ENCODE results near the gene SELPLG. TPM values are rescaled to one million over a fixed set of nuclear protein-coding genes. Genes with fewer than 3 reads are reported as not detected.

The SELPLG gene
- total RNA-seq, result 0.39 and 0.51 TPM in 2 replicates
- long read RNA-seq, result 0 reads

GRCh38 chr12:108633534-108634248 is at the start of gene SELPLG:
Gene SELPLG (minus strand): TSS chr12:108633894. CDS start chr12:108624307, 9,587 bp downstream.
- Mint-ChIP-seq H3K4me3 (peak within 1 kb of the TSS; percentile 19), H3K4me1 (peaks cover 47% of the 10 kb centered on the region), H3K27me3 (ENCODE audit: low read depth) (peaks cover 3% of the 10 kb centered on the region), H3K9me3 (no peaks in the 10 kb centered on the region), H3K36me3 (ENCODE audit: low read depth) (no peaks in the 10 kb centered on the region), H3K27ac (ENCODE audit: unreplicated experiment) (peak within 1 kb of the TSS; percentile 50)
- DNase-seq (ENCODE audit: low read depth, low spot score), result no peak
- TF ChIP-seq, protein P1, sequence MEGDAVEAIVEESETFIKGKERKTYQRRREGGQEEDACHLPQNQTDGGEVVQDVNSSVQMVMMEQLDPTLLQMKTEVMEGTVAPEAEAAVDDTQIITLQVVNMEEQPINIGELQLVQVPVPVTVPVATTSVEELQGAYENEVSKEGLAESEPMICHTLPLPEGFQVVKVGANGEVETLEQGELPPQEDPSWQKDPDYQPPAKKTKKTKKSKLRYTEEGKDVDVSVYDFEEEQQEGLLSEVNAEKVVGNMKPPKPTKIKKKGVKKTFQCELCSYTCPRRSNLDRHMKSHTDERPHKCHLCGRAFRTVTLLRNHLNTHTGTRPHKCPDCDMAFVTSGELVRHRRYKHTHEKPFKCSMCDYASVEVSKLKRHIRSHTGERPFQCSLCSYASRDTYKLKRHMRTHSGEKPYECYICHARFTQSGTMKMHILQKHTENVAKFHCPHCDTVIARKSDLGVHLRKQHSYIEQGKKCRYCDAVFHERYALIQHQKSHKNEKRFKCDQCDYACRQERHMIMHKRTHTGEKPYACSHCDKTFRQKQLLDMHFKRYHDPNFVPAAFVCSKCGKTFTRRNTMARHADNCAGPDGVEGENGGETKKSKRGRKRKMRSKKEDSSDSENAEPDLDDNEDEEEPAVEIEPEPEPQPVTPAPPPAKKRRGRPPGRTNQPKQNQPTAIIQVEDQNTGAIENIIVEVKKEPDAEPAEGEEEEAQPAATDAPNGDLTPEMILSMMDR (conservative IDR thresholded peaks at IDR 0.05), result no peak

DNA sequence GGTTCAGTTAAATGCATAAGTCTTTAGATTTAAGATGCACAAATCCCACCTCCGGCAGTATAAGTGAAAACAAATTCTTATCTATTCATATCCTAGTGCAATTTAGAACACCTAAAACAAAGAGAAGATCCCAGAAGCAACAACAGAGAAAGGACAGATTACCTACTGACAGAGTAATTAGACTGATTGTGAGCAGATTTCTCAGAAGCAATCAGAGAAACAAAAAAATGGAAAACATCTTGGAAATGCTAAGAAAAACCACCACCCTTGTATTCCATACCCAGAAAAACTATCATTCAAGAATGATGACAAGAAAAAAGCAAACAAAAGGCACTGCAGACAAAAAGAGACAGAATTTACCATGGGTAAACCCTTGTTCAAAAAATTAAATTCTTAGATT is 47.6 kb upstream of the SELPLG start:
- H3K4me1 Mint-ChIP-seq, result peaks cover 28% of the 10 kb centered on the region
- DNase-seq (ENCODE audit: low read depth, low spot score), result no peak
- no peaks in the 10 kb centered on the region for H3K36me3 Mint-ChIP-seq (ENCODE audit: low read depth)
- TF ChIP-seq, protein P1 (conservative IDR thresholded peaks at IDR 0.05), result no peak
- no peaks in the 10 kb centered on the region for H3K9me3 Mint-ChIP-seq
- H3K4me3 Mint-ChIP-seq, result no peak overlapping the region
- H3K27ac Mint-ChIP-seq (ENCODE audit: unreplicated experiment), result no peak overlapping the region
- H3K27me3 Mint-ChIP-seq (ENCODE audit: low read depth), result no peaks in the 10 kb centered on the region

DNA sequence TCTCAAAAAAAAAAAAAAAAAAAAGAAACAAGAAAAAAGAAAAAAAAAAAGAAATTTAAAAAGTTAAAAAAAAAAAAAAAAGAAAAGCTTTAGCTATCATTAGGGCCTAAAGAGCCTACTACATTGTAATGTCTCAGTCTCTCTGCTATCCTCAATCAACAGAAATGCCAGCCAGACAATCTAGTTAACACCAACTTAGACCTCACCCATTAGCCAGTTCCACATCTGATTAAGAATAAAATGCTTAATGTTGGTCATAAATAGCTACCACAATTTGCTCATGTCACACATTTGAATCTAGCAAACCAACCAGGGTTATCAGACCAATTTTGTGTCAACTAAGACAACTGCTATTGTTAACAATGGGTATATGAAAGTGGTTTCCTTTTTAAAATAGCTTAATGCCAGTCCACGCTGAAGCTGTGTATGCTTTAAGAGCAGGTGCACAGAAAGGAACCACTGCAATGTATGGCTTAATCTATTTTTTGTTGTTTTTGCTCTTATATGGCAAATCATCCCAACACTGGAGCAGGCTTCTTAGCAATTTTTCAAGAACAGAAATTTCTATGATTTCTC is 45.5 kb upstream of the SELPLG start:
- DNase-seq (ENCODE audit: low read depth, low spot score), result no peak
- H3K36me3 Mint-ChIP-seq (ENCODE audit: low read depth), result peaks cover 9% of the 10 kb centered on the region
- TF ChIP-seq, protein P1 (conservative IDR thresholded peaks at IDR 0.05), result no peak
- no peaks in the 10 kb centered on the region for H3K27me3 Mint-ChIP-seq (ENCODE audit: low read depth)
- H3K4me1 Mint-ChIP-seq, result peaks cover 18% of the 10 kb centered on the region
- no peak overlapping the region for H3K27ac Mint-ChIP-seq (ENCODE audit: unreplicated experiment)
- no peaks in the 10 kb centered on the region for H3K9me3 Mint-ChIP-seq
- H3K4me3 Mint-ChIP-seq, result no peak overlapping the region

DNA sequence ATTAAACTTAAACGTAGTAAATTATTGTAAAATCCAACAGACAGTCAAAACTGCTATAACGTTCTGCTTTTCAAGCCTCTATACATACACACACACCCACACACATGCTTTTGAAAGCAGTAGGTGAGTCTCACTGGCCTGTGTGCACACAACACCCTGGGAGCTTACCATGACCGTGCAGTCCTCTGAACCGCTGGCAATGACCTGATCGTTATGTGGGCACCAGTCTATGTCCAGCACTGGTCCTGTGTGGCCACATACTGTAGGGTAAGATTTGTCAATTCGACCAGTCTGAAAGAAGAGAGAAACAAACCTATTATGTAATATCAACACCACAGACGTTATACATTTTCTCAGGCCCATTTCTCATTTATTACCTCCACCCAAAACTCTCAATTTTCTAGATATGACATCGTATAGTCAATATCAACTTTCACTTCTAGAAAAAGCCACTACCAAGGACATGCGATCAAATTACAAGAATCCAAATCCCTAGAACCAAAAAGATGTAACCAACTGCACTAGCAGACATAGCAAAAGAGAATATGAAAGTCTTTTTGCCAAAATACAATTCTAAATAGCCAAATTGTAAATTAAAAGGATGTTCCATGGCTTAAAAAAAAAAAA is 44.5 kb upstream of the SELPLG start:
- Mint-ChIP-seq H3K4me1 (peaks cover 12% of the 10 kb centered on the region), H3K9me3 (no peaks in the 10 kb centered on the region), H3K27me3 (ENCODE audit: low read depth) (no peaks in the 10 kb centered on the region), H3K36me3 (ENCODE audit: low read depth) (peaks cover 9% of the 10 kb centered on the region), H3K4me3 (no peak overlapping the region), H3K27ac (ENCODE audit: unreplicated experiment) (no peak overlapping the region)
- TF ChIP-seq, protein P1 (conservative IDR thresholded peaks at IDR 0.05), result no peak
- DNase-seq (ENCODE audit: low read depth, low spot score), result no peak

- TF ChIP-seq, protein P1 (conservative IDR thresholded peaks at IDR 0.05), result no peak
- no peak for DNase-seq (ENCODE audit: low read depth, low spot score)
Observed at GRCh38 chr12:108677381-108677780, 43.7 kb upstream of the SELPLG start.

More at GRCh38 chr12:108677381-108677780, 43.7 kb upstream of the SELPLG start:
- Mint-ChIP-seq H3K27ac (ENCODE audit: unreplicated experiment) (no peak overlapping the region), H3K36me3 (ENCODE audit: low read depth) (peaks cover 9% of the 10 kb centered on the region), H3K27me3 (ENCODE audit: low read depth) (no peaks in the 10 kb centered on the region), H3K9me3 (no peaks in the 10 kb centered on the region), H3K4me1 (peaks cover 16% of the 10 kb centered on the region), H3K4me3 (no peak overlapping the region)
